ENCODE data around the gene LAMB1.
"Not testable (repeated sequence)": the region's sequence is repeated elsewhere in the genome, so short reads cannot be mapped to it uniquely, and the experiment has no call there.

LAMB1 gene

DNA sequence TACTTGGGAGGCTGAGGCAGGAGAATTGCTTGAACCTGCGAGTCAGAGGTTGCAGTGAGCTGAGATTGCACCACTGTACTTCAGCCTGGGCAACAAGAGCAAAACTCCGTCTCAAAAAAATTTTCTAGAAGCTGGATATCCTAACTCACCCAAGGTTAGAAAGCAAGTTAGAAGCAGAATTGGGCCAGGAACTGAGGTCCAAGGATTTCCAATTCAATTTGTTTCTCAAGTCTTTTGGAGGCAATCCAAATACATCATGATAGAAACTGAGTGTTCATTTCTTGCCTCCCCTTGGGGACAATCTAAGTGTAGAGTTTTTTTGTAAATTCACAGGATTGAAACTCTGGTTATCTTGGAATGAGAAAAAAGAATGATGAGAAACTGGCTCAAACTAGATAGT lies 45.5 kb downstream of the LAMB1 start:
- TF ChIP-seq, protein P1, sequence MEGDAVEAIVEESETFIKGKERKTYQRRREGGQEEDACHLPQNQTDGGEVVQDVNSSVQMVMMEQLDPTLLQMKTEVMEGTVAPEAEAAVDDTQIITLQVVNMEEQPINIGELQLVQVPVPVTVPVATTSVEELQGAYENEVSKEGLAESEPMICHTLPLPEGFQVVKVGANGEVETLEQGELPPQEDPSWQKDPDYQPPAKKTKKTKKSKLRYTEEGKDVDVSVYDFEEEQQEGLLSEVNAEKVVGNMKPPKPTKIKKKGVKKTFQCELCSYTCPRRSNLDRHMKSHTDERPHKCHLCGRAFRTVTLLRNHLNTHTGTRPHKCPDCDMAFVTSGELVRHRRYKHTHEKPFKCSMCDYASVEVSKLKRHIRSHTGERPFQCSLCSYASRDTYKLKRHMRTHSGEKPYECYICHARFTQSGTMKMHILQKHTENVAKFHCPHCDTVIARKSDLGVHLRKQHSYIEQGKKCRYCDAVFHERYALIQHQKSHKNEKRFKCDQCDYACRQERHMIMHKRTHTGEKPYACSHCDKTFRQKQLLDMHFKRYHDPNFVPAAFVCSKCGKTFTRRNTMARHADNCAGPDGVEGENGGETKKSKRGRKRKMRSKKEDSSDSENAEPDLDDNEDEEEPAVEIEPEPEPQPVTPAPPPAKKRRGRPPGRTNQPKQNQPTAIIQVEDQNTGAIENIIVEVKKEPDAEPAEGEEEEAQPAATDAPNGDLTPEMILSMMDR (conservative IDR thresholded peaks at IDR 0.05; ENCODE audit: low read depth) = no peak
- peak overlapping the region; percentile 45 for H3K27ac ChIP-seq
- CTCF ChIA-PET = interaction anchor here (0.7 kb wide), 1 partner anchor 37 kb away, joined by 3 read pairs; no protein-coding TSS in a partner anchor
- DNase-seq (ENCODE audit: low spot score) = no peak
- POLR2A ChIA-PET (ENCODE audit: low non-redundant PET) = no interaction called here

GRCh38 chr7:107956950-107957349 lies 46.0 kb downstream of the LAMB1 start:
- CTCF ChIA-PET = interaction anchor here (0.7 kb wide), 1 partner anchor 38 kb away, joined by 3 read pairs; no protein-coding TSS in a partner anchor
- DNase-seq (ENCODE audit: low spot score); POLR2A ChIA-PET (ENCODE audit: low non-redundant PET): not testable (repeated sequence)
- H3K27ac ChIP-seq = peak overlapping the region; percentile 45

- POLR2A ChIA-PET (ENCODE audit: low non-redundant PET) = no interaction called here
- TF ChIP-seq, protein P1 (conservative IDR thresholded peaks at IDR 0.05; ENCODE audit: low read depth) = no peak
- H3K27ac ChIP-seq = peak overlapping the region; percentile 45
- no peak for DNase-seq (ENCODE audit: low spot score)
- CTCF ChIA-PET = no interaction called here
Observed at GRCh38 chr7:107955394-107955793, 47.6 kb downstream of the LAMB1 start.

GRCh38 chr7:107953924-107954303 lies 49.0 kb downstream of the LAMB1 start:
- TF ChIP-seq, protein P1 (conservative IDR thresholded peaks at IDR 0.05; ENCODE audit: low read depth) = no peak
- H3K27ac ChIP-seq = peak overlapping the region; percentile 18
- POLR2A ChIA-PET (ENCODE audit: low non-redundant PET) = no interaction called here
- no peak for DNase-seq (ENCODE audit: low spot score)
- CTCF ChIA-PET = no interaction called here

GRCh38 chr7:107953265-107953923 lies 49.6 kb downstream of the LAMB1 start:
- CTCF ChIA-PET = no interaction called here
- TF ChIP-seq, protein P1 (conservative IDR thresholded peaks at IDR 0.05; ENCODE audit: low read depth) = no peak
- peak overlapping the region; percentile 18; the same call in 1 of the 2 replicates for H3K27ac ChIP-seq
- POLR2A ChIA-PET (ENCODE audit: low non-redundant PET) = no interaction called here
- DNase-seq (ENCODE audit: low spot score) = no peak

- no peak for DNase-seq (ENCODE audit: low spot score)
- TF ChIP-seq, protein P1 (conservative IDR thresholded peaks at IDR 0.05; ENCODE audit: low read depth) = no peak
- H3K27ac ChIP-seq = peak overlapping the region; percentile 42
- POLR2A ChIA-PET (ENCODE audit: low non-redundant PET) = no interaction called here
- CTCF ChIA-PET = no interaction called here
Observed at GRCh38 chr7:107951896-107952295, 51.1 kb downstream of the LAMB1 start.

- peak overlapping the region; percentile 42 for H3K27ac ChIP-seq
- POLR2A ChIA-PET (ENCODE audit: low non-redundant PET) = no interaction called here
- CTCF ChIA-PET = no interaction called here
Observed at GRCh38 chr7:107951172-107951787, 51.7 kb downstream of the LAMB1 start.

More at GRCh38 chr7:107951172-107951787, 51.7 kb downstream of the LAMB1 start:
- TF ChIP-seq, protein P1 (conservative IDR thresholded peaks at IDR 0.05; ENCODE audit: low read depth) = no peak
- DNase-seq (ENCODE audit: low spot score) = no peak

Data from RWPE1 (cell line).